ENCODE measurements around the gene HAAO.

DNA sequence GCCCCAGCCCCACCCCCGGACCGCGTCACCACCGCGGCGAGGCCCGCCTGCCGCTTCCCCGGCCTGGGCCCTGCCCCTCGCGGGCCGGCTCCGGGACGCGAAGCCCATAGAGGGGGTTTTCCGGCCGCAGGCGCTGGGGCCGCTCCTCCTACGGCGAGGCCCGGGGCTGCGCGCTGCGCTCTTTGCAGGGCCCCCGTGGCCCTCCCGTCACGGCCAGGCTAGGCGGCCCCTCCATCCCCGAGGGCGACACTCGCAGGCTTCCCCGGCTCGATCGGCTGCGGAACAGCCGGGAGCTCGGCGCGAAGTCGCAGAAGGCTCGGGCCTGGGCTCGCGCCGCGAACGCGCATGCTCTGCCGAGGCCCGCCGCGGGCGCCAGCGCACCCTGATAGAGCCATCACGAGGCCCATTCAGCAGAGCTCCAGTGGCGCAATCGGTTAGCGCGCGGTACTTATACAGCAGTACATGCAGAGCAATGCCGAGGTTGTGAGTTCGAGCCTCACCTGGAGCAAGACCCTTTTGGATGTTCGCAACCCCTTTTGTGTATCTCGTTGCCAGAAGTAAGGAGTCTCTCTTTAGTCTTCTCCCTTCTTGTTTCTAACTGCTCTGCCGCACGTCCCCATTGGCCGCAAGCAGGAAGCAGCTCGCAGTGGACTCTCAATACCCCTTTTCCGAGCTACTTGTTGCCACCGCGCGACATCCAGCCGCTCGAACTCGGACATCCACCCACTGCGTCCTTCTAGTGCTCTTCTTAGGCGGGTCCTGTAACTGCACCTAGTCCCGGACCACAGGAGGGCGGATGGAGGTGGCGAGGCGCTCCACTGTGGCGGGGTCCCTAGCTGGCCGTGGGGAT lies 18.0 kb upstream of the HAAO start:
- TF ChIP-seq, protein P1, sequence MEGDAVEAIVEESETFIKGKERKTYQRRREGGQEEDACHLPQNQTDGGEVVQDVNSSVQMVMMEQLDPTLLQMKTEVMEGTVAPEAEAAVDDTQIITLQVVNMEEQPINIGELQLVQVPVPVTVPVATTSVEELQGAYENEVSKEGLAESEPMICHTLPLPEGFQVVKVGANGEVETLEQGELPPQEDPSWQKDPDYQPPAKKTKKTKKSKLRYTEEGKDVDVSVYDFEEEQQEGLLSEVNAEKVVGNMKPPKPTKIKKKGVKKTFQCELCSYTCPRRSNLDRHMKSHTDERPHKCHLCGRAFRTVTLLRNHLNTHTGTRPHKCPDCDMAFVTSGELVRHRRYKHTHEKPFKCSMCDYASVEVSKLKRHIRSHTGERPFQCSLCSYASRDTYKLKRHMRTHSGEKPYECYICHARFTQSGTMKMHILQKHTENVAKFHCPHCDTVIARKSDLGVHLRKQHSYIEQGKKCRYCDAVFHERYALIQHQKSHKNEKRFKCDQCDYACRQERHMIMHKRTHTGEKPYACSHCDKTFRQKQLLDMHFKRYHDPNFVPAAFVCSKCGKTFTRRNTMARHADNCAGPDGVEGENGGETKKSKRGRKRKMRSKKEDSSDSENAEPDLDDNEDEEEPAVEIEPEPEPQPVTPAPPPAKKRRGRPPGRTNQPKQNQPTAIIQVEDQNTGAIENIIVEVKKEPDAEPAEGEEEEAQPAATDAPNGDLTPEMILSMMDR (IDR thresholded peaks at IDR 0.05; ENCODE audit: low read length), result no peak
- TF ChIP-seq EZH2 (optimal IDR thresholded peaks at IDR 0.05; ENCODE audit: low read depth, low read length), result no peak

Measured in MM.1S (cell line).